Measurements from ENCODE around the gene DGKD. TPM values are rescaled to one million over a fixed set of nuclear protein-coding genes. Genes with fewer than 3 reads are reported as not detected.

The DGKD gene
- total RNA-seq, 1 experiment from 2014 or later, result 105 TPM

- H3K36me3 ChIP-seq (ENCODE audit: control insufficient read depth, insufficient read depth, low read length), result no peaks in the 10 kb centered on the region
- no peak for TF ChIP-seq CTCF (IDR thresholded peaks at IDR 0.05; ENCODE audit: insufficient read depth in 1 of 2, low read depth in 1 of 2, low read length in 1 of 2, severe bottlenecking in 1 of 2, unreplicated experiment in 1 of 2)
- H3K36me3 Mint-ChIP-seq (ENCODE audit: insufficient read depth, unreplicated experiment), result peaks cover 64% of the 10 kb centered on the region
- H3K9me3 ChIP-seq, result no peaks in the 10 kb centered on the region
- intact Hi-C loops (cut with micrococcal nuclease; ENCODE audit: unreplicated experiment), result no loop called here
- H3K4me3 Mint-ChIP-seq (ENCODE audit: unreplicated experiment), result no peak overlapping the region
- no peak overlapping the region for H3K27ac Mint-ChIP-seq (ENCODE audit: unreplicated experiment)
- no peak for DNase-seq
- POLR2A ChIA-PET, result no interaction called here
- no peaks in the 10 kb centered on the region for H3K27me3 ChIP-seq (replicated peaks; ENCODE audit: control insufficient read depth, insufficient read depth, low read length)
- no peaks in the 10 kb centered on the region for H3K9me3 Mint-ChIP-seq (ENCODE audit: unreplicated experiment)
- BruUV-seq (replicated peaks), result no TSS peak
- CTCF ChIA-PET, result interaction anchor here (0.7 kb wide), 1 partner anchor 75 kb away, joined by 4 read pairs; no protein-coding TSS in a partner anchor
- no peak overlapping the region for H3K4me3 ChIP-seq (ENCODE audit: low read depth, low read length)
- H3K4me1 ChIP-seq, result no peaks in the 10 kb centered on the region
- peaks cover 10% of the 10 kb centered on the region for H3K4me1 Mint-ChIP-seq (ENCODE audit: low read depth, unreplicated experiment)
- no peaks in the 10 kb centered on the region for H3K27me3 Mint-ChIP-seq (ENCODE audit: insufficient read depth, unreplicated experiment)
Measured at GRCh38 chr2:233369897-233370685, 15.8 kb downstream of the DGKD start.

- CTCF ChIA-PET, result no interaction called here
- no peak for DNase-seq
Measured at GRCh38 chr2:233371641-233372040, 17.3 kb downstream of the DGKD start.

GRCh38 chr2:233372855-233373254 is 18.6 kb downstream of the DGKD start:
- no peaks in the 10 kb centered on the region for H3K36me3 ChIP-seq (ENCODE audit: control insufficient read depth, insufficient read depth, low read length)
- Mint-ChIP-seq H3K4me3 (ENCODE audit: unreplicated experiment) (no peak overlapping the region), H3K4me1 (ENCODE audit: low read depth, unreplicated experiment) (peaks cover 10% of the 10 kb centered on the region), H3K27ac (ENCODE audit: unreplicated experiment) (no peak overlapping the region), H3K9me3 (ENCODE audit: unreplicated experiment) (no peaks in the 10 kb centered on the region), H3K36me3 (ENCODE audit: insufficient read depth, unreplicated experiment) (peaks cover 64% of the 10 kb centered on the region), H3K27me3 (ENCODE audit: insufficient read depth, unreplicated experiment) (no peaks in the 10 kb centered on the region)
- no peak for DNase-seq
- no peaks in the 10 kb centered on the region for H3K9me3 ChIP-seq
- ChIA-PET POLR2A (no interaction called here), CTCF (no interaction called here)
- no TSS peak for BruUV-seq (replicated peaks)
- no peak for TF ChIP-seq CTCF (IDR thresholded peaks at IDR 0.05; ENCODE audit: insufficient read depth in 1 of 2, low read depth in 1 of 2, low read length in 1 of 2, severe bottlenecking in 1 of 2, unreplicated experiment in 1 of 2)
- no peak overlapping the region for H3K4me3 ChIP-seq (ENCODE audit: low read depth, low read length)
- intact Hi-C loops (cut with micrococcal nuclease; ENCODE audit: unreplicated experiment), result no loop called here
- no peaks in the 10 kb centered on the region for H3K4me1 ChIP-seq
- H3K27me3 ChIP-seq (replicated peaks; ENCODE audit: control insufficient read depth, insufficient read depth, low read length), result no peaks in the 10 kb centered on the region

More at GRCh38 chr2:233371641-233372040, 17.3 kb downstream of the DGKD start:
- Mint-ChIP-seq H3K36me3 (ENCODE audit: insufficient read depth, unreplicated experiment) (peaks cover 63% of the 10 kb centered on the region), H3K27me3 (ENCODE audit: insufficient read depth, unreplicated experiment) (no peaks in the 10 kb centered on the region), H3K9me3 (ENCODE audit: unreplicated experiment) (no peaks in the 10 kb centered on the region), H3K4me1 (ENCODE audit: low read depth, unreplicated experiment) (peaks cover 10% of the 10 kb centered on the region), H3K27ac (ENCODE audit: unreplicated experiment) (no peak overlapping the region), H3K4me3 (ENCODE audit: unreplicated experiment) (no peak overlapping the region)
- POLR2A ChIA-PET, result no interaction called here
- no peaks in the 10 kb centered on the region for H3K4me1 ChIP-seq
- BruUV-seq (replicated peaks), result no TSS peak
- H3K9me3 ChIP-seq, result no peaks in the 10 kb centered on the region
- intact Hi-C loops (cut with micrococcal nuclease; ENCODE audit: unreplicated experiment), result no loop called here
- H3K27me3 ChIP-seq (replicated peaks; ENCODE audit: control insufficient read depth, insufficient read depth, low read length), result no peaks in the 10 kb centered on the region
- H3K4me3 ChIP-seq (ENCODE audit: low read depth, low read length), result no peak overlapping the region
- TF ChIP-seq CTCF (IDR thresholded peaks at IDR 0.05; ENCODE audit: insufficient read depth in 1 of 2, low read depth in 1 of 2, low read length in 1 of 2, severe bottlenecking in 1 of 2, unreplicated experiment in 1 of 2), result no peak
- H3K36me3 ChIP-seq (ENCODE audit: control insufficient read depth, insufficient read depth, low read length), result no peaks in the 10 kb centered on the region

Measured in Caco-2 (cell line).